SH-SY5Y (cell line): ENCODE results near the gene CCDC85C.

Source experiments
- GATA2 ChIP-seq: IDR thresholded peaks from 2 replicates; pipeline ENCODE4 v1.6.1; 2011; ENCODE audit warnings: mild to moderate bottlenecking, low read depth, low read length
- GATA3 ChIP-seq: IDR thresholded peaks from 2 replicates; pipeline ENCODE4 v1.6.1; 2011; ENCODE audit warnings: low read depth, mild to moderate bottlenecking, low read length, moderate library complexity

DNA sequence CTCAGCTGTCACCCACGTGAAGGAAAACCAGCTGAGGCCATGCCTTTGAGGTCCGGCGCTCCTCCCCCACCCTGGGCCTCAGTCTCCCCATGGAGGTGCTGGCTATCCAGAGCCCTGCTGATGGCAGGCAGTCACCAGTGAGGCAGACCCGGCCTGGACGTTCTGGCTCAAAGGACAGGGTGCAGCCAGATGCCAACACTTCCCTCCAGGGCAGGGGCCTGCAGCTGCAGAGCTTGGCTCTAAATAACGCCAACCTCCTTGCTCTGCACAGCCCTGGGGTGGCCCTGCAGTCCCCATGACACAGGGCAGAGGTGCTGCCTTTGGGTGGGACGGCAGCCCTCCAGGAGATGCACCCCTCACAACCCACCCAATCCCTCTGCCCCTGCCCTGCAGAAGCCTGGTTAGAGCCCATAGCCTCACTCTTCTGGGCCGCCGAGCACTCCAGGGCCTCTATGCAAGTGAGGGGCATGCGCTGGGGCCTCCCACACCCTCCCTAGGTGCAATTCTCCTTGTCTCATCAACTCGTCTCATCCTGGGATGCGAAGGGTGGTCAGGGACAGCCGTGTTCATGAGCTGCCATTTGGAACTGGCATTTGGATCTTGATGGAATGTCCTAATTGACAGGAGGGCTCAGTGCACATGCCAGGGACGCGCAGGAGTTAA lies 30.4 kb downstream of the CCDC85C start:
- TF ChIP-seq GATA2 (no peak), GATA3 (no peak)
